Measurements from ENCODE around the gene TEAD2.

The TEAD2 gene

DNA sequence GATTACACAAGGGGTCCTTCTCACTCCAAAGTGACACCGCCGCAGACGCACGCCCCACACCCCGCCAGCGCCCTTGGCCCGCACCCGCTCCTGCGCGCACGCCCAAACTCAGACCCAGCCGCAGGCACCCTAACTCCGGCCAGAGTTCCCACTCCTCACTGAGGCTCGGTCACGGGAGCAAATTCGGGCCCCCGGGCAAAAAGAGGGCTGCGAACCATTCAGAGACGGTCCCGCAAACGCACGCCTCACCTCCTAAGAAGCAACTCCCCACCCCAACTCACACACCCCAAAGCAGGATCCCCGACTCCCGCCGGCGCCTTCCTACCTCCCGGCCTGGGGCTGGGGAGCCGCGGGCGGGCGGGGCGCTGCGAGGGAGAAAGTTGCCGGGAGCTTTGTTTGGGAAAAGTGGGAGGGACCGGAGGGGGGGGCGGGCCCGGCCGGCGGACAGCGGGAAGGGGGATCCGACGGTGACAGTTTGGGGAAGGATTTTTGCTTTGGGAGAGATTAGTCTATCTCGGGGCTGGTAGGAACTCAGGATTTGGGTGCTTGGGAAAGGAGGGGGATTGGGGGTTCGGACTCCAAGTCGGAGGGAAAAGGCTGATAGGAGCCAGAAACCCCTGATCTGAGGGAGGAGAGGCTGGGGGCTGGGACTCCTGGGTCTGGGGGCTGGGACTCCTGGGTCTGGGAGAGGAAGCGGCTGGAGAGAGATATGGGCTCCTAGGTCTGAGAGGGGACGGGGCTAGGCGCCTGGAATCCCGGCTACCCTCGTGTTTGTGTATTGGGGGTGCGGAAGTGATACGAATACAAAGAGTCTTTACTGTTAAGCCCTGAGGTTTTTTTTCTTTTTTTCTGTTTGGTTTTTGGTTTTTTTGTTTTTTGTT, at the start of gene TEAD2:
Gene TEAD2 (minus strand): TSS at position 369 of the 881 bp plus-strand sequence. CDS start 2,341 bp downstream, outside the sequence.
- DNase-seq (ENCODE audit: low read depth in 2 of 2) = no peak

DNA sequence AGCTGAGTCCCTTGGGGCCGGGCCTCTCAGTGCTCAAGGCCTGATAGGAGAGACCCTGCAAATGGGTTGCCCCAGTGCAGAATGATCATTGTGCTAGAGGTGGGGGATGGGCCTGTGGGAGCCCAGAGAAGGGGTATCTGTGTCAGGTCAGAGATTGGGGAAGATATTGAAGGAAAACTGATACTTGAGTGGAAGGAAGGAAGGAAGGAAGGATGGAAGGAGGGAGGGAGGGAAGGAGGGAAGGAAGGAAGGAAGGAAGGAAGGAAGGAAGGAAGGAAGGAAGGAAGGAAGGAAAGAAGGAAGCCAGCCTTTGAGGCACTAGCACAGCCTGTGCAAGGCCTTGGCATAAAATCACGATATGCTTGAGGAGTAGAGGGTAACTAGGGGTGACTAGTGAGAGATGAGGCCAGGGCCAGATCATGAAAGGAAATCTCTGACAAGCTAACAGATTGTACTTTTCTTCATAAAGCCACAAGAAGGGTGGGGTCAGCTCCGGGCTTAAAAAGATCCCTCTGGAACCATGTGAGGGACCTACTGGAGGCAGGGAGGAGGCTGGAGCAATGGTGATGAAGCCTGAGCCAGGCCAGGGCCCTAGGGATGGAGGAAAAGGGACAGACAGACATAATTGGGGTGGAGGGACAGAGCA, 49.6 kb upstream of the TEAD2 start:
- DNase-seq (ENCODE audit: low read depth in 2 of 2) = no peak

DNA sequence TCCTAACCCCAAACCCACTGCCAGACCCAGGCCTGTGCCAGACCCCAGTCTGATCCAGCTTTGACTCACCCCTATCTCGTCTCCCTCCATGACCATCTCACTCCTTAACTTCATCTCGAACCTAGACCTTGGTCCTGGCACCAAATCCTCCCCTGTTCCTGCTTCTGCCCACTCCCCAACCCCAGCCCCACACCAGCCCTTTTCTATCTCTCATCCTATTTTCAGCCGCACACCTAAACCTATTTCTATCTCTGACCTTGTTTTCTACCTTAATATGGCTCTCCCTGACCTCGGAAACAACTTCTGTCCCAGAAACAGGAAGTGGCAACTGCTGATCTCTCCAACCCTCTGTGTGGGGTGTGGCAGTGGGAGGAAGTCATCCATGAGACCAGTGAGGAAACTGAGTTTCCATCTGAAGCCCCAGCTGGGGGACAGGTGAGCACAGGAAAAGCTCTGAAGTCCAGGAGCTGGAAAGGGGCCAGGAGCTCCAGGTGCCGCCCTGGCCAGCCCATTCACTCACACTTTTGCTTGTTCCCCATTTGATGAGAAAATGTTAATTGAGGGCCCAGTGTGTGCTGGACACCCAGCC, 47.3 kb upstream of the TEAD2 start:
- DNase-seq (ENCODE audit: low read depth in 2 of 2) = no peak

DNA sequence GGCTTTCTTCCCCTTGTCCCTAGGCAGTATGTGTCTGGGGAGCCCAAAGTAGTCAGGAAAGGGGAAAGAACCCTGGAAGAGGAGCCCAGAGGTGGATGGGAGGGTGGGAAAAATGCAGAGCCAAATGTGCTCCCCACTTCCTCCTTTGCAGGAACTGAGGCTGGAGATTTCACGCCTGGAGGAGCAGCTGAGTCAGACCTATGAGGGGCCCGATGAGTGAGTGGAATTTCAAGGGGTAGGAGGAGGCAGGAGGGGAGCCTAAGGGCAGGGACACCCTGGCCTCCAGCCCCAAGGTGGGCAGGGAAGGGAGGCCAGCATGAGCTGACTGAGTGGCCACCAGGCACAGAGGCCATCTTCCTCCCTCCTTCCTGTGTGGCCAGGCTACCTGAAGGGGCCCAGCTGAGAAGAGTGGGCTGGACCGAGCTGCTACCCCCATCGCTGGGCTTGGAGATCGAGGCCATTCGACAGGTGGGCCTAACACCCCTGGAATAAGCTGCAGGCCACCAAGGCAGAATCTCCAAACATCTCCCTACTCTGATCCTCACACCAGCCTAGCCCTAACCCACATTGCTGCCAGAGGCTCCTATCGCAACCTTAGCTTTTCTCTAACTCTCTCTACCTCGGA, 46.7 kb upstream of the TEAD2 start:
- no peak for DNase-seq (ENCODE audit: low read depth in 2 of 2)

DNA sequence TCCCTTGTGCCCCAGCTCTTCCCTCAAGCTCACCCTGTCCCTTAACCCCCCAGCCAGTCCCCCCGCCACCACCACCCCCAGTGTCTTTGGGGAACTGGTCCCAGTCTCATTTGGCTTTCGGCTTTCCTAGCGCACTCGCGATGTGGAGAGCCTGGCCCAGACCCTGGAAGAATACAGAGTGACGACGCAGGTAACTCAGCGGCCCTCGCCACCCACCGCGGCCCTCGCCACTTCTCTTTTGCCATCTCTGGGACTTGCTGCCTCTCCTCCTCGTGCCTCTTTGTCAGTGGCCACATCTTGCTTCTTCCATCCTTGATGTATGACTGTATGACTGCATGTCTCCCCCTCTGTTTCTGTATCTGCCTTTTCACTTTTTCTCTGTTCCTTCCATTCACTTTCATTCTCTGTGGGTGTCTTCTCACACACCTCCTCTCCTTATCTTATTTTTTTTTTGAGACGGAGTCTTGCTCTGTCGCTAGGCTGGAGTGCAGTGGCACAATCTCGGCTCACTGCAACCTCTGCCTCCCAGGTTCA, 45.3 kb upstream of the TEAD2 start:
- DNase-seq (ENCODE audit: low read depth in 2 of 2) = no peak

DNA sequence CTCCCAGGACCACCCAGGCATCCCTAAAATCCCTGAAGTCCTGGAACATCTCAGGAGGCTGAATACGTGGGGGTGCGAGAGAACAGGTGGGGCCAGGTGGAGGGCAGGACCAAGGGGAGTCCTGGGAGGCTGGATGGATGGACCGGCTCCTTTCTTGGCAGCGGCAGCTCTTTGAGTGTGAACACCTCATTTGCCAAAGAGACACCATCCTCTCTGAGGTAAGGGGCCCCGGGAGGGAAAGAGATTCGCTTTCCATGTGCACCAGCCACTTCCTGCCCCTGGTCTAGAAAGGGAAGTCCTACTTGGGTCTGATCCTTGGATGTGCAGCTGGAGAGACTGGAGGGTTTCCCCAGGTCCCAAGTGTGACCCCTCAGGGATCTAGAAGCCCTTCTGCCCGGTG, 44.9 kb upstream of the TEAD2 start:
- no peak for DNase-seq (ENCODE audit: low read depth in 2 of 2)

DNA sequence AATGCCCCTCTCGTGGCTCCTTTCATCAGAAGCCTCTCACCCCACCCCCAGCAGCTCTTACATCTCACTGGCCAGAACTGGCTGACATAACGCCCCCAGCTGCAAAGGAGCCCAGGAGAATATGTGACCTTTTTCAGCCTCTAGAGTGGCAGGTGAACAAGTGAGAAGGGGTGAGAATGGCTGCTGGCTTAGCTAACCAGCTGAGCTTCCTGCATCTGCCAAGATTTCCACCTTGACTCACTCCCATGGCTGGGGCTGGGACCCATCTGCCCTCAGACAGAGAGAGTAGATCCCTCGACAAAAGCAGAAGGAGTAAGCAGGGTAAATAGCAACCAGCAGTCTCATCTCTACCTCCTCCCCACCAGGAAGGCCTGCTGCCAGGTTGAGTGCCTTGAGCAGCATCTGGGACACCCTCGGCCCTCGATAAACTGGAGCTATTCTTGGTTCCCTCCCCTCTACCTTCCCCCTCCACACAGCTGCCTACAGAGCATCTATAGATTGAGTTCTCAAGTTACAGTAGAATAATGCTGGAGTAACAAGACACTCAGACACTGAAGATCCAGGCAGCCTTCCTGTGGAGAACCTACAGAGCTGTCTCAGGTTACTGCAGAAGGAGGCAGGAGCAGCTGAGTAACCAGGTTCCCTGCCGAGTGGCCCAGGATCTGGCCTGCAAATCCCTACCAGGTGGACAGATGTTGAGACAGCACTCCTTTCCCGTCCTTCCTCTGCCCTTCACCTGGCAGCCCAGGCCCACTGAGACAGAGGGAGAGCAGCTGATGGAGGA, 41.4 kb upstream of the TEAD2 start:
- DNase-seq (ENCODE audit: low read depth in 2 of 2) = no peak

DNA sequence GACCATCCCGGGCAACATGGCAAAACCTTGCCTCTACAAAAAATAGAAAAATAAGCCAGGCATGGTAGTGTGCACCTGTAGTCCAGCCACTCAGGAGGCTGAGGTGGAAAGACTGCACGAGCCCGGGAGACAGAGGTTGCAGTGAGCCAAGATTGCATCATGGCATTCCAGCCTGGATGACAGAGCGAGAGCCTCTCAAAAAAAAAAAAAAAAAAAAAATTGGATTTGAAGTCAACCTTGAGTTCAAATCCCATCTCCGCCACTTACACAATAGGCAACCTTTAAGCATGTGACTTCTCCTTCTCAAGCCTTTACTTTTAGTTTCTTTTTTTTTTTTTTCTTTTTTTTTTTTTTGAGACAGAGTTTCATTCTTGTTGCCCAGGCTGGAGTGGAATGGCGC, 37.8 kb upstream of the TEAD2 start:
- DNase-seq (ENCODE audit: low read depth in 2 of 2) = no peak

DNA sequence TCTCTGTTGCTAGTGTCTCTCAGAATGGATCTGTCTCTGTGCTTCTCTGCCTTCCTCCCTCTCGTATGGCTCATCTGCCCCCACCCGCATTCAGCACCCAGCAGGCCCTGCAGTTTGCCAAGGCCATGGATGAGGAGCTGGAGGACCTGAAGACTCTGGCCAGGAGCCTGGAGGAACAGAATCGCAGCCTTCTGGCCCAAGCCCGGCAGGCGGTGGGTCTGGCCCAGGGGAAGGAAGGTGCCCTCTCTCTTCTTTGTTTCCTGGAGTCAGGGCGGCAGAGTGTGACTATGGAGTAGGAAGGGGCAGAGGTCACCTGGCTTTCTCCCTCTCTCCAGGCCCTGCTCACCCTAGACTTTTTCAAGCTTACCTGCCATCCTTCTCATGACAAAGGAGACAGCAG, 36.7 kb upstream of the TEAD2 start:
- no peak for DNase-seq (ENCODE audit: low read depth in 2 of 2)

DNA sequence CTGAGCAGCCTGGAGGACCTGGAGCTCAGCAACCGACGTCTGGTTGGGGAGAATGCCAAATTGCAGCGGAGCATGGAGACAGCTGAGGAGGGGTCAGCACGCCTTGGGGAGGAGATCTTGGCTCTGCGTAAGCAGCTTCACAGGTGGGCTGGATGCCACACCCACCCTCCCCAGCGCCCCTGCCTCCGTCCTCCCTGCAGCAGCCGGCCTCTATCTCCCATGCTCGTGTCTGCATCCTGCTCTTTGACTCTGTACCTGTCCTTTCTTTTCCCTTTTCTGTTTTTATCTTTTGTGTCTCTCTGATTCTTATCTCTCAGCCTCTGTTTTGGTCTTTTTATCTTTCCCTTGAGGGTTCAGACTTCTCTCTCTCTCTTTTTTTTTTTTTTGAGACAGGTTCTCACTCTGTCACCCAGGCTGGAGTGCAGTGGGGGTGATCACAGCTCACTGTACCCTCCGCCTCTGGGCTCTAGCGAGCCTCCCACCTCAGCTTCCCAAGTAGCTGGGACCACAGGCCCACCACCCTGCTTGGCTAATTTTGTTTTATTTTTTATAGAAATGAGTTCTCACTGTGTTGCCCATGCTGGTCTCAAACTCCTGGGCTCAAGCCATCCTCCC, 35.9 kb upstream of the TEAD2 start:
- no peak for DNase-seq (ENCODE audit: low read depth in 2 of 2)

DNA sequence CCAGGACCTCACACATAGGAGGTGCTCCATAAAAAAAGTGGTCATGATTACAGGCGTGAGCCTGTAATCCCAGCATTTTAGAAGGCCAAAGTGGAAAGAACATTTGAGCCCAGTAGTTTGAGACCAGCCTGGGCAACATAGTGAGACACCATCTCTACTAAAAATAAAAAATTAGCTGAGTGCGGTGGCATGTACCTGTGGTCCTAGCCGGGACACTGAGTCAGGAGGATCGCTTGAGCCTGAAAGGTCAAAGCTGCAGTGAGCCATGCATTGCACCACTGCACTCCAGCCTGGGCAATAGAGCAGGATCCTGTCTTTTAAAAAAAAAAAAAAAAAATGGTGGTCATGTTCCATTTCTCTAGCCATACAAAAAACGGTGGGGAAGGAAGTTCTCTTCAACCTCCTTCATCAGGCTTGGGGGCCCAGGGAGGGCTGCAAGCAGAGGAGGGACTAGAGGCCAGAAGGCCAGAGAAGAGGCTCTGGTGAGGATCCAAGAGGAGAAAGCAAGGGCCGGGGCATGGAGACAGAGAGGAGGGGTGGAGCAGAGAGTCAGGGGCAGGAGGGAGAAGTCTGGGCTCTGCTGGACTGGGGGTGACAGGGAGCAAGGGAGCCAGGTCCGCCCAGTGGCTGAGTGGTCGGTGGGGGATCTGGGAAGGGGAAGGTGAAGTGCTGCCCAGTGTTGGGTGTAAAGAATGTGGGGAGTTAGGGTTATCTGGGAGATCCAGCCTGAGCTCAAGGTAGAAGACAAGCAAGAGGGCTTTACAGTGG, 34.7 kb upstream of the TEAD2 start:
- no peak for DNase-seq (ENCODE audit: low read depth in 2 of 2)

DNA sequence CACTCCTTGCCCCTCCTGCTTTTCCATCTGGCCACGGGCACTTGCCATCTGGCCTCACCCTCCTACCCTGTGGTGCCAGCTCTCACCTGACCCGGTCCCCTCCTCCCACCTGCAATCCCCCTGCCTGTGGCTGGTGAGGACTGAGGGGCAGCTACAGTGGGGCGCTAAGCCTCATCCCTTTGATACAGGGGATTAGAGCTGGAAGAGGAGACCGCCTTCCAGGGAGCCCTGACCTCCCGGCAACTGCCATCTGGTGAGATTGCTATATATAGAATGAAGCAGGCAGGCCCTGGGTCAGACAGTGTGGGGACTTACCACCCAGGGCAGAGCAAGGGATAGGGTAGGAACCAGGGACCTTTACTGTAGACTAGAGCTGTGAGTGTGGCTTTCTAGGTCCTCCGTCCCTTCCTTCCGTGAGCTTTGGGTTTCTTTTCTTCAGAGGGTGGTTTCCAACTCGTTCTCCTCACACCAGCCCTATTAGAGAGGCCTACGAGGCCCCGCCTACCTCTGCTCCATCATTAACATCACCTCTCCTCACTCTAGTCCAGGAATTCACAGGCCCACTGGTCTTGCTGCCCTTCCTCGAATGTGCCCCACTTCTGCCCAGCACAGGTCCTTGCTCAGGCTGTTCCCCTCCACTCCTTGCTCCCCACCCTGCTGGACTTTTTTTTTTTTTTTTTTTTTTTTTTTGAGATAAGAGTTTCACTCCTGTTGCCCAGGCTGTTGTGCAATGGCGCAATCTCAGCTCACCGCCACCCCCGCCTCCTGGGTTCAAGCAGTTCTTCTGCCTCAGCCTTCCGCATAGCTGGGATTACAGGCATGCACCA, 33.6 kb upstream of the TEAD2 start:
- no peak for DNase-seq (ENCODE audit: low read depth in 2 of 2)

DNA sequence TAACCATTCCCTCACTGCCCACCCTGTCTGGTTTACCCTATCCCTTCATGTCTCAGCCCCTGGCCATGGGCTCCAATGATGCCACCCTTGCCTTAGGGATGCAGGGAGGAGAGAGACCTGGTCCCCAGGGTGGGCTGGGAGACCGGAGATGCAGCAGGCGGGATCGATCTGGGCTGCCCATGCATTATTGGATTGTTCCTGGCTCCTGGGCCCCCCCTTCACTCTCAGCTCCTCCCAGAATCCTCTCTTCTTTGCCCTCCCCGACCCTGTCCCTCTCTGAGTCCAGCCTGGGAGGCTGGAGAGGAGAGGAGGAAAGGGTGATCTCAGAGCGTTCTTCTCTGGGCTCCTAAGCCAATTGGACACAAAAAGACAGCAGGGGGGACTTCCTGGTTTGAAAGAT, 31.7 kb upstream of the TEAD2 start:
- no peak for DNase-seq (ENCODE audit: low read depth in 2 of 2)

DNA sequence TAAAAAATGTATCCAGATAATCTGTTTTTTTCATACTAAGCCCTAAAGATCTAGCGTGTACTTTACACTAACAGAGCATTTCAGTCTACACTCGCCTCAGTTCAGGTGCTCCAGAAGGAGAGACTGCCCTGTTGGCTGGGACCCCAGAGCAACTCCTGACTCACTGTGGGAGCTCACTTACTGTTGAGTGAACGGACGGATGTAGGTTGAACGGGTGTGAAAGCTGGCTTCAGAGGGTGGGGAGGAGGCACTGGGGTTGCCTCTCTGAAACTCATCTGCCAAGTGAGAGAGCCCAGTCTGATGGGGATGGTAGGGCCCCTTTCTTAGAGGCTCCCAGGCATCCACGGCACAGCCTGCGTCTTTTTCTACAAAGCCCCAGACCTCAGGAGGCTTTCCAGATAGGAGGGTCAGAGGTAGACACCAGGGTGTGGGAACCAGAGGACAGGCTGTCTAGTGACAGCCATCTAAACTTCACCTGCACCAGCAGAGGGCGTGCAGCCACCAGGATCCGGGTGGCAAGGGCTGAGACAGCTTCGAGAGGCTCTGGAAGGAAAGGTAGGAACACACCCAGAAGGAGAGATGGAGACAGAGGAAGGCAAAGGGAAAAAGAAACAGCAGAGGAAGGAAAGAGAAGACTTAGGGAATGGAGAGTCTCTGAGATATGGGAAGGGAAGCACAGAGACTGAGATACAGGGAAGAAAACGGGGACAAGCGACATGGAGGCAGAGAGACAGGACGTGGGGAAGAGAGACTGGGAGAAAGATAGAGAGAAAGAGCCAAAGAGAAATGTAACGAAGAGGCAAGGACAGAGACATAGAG, 29.6 kb upstream of the TEAD2 start:
- DNase-seq (ENCODE audit: low read depth in 2 of 2) = peak; percentile 66 to 69

DNA sequence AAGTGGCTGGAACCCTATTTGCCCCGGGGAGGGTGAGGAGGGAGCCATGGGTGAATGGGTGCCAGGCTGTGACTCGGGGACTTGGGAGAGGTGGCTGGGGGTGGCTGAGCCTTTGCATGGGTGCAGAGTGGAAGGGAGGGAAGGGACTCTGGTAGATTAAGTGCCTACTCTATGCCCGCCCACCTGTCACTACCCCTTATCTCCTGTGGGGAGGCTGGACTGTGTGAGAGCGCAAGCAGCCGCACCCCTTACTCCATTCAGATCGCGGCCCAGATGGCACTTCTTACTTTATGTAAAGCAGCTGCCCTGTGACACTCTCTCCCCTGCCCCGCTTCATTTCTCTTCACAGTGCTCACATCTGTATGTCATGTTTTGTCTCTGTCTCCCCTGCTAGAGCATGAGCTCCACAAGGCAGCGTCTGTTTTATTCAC, 28.7 kb upstream of the TEAD2 start:
- no peak for DNase-seq (ENCODE audit: low read depth in 2 of 2)

DNA sequence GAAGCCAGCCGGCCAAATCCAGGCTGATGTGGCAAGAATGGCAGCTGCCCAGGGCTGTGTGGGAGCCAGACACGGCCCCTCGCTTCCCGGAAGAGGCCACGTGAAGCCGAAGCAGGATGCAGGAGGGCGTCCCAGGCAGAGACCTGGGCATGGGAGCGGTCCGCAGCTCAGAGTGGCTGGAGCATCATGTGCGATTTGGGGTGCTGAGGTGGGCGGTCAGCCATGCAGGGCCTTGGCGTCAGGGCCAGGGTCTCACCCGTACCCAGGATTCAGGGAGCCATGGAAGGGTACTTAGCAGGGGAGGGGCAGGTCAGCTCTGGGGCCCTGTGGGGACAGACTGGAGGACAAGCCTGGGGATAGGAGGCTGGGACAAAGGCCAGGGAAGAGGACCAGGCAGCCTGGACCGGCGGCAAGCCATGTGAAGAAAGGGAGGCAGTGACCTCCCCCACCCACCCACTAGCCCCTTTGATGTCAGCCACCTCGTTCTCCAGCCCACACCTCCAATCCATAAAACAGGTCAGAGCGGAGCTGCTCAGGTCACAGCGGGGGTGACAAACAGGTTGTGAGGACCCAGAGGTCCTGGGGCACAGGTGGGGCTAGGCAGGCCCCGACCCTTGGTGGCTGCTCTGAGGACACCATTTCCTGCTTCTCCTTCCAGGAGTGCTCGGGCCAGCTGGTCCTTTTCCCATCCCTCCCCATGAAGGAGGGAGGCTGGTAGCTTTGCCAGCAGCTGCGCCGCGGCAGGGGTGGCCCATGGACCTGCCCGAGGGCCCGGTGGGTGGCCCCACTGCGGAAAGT, 28.1 kb upstream of the TEAD2 start:
- no peak for DNase-seq (ENCODE audit: low read depth in 2 of 2)

DNA sequence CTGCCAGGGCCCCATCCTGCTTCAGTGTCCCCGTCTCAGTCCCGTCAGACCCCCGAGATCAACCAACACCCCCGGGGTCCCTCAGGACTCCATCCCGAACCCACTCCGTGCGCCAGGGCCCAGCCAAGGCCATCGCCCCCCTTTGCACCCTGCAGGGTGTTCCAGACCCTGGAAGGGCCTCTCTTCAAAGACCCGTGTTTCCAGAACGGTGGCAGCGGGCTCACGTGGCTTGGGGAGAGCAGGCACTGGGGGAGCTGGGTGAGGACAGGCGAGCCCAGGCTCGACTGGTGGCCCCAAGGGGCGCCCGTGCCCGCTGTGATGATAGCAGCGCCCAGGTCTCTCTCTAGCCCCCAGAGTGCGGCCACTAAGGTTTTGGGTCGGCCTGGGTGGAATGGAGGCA, 27.2 kb upstream of the TEAD2 start:
- no peak for DNase-seq (ENCODE audit: low read depth in 2 of 2)

Measured in activated CD4-positive, alpha-beta T cell treated with anti-CD3 and anti-CD28 coated beads for 24 hours (primary cell).